Activated CD8-positive, alpha-beta memory T cell treated with anti-CD3 and anti-CD28 coated beads, Interleukin-2, amount 50 U/mL, for 1 hour (primary cell): ENCODE results near the gene MCF2L2.

Experiments
- DNase-seq: peaks from one replicate; pipeline ENCODE4 v3.0.0-alpha.2; 2020; ENCODE audit errors: extremely low read depth

Gene MCF2L2

DNA sequence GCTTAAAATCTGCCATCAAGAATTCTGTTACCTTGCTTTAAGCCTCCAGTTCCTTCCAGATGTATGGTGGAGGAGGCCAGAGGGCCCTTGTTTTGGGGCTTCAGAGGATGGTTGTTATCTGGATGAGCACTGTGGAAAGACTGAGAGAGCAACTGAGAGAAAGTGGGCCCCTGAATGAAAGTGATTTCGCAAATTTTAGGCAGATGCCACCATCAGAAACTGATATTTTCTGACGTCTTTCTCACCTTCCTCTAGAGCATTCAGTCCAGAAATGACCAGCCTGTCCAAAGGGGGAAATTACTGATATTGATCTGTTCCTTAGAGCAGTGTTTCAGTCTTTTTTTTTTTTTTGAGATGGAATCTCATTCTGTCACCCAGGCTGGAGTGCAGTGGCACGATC is 162.0 kb downstream of the MCF2L2 start:
- DNase-seq = no peak

DNA sequence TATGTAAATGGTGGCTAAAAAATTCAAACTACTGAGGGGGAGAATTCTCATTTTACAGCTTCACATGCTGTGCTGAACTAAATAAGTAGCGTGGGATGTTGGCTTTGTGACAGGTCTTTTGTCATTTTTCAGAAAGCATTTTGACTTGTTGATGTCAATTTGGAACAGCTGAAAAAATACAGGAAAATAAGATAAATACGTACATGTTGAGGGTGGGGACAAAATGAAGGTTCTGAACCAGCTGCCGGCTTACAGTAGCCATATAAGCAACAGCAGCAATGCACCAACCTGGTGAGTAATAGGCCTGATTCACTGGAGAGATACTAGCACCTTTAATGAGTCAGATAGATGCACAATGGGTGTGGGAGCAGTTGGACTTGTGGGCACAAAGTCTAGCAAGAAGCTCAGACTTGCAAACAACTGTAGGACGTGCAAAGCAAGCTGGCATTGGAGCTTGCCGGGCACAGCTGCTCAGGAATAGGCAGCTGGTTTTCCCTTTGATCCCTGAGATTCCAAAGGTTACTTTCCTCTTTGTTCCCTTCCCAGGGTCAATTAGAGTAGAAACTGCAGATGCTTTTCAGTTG is 162.5 kb downstream of the MCF2L2 start:
- DNase-seq = no peak

DNA sequence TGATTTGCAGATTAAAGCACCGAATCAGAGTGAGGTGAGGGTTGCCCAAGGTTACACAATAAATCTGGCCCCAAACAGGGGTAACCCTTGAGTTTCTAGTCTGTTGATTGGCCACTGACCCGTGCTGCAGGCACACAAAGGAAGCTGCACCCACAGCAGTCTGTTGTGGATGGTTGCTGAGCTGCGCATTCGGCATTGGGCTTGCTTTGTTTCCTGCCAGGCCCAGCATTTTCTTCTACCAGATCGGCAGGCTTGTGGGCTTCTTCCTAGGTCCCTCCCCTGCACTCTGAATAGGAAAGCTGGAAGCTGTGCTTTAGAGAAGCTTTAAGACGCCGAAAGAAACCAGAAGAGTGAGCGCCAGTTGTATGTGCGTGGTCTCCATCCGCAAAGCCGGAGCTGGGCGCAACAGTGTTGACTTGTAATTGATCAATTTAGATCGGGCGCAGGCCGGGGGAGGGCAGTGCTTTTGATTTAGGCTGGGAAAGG is 163.2 kb downstream of the MCF2L2 start:
- DNase-seq = no peak

DNA sequence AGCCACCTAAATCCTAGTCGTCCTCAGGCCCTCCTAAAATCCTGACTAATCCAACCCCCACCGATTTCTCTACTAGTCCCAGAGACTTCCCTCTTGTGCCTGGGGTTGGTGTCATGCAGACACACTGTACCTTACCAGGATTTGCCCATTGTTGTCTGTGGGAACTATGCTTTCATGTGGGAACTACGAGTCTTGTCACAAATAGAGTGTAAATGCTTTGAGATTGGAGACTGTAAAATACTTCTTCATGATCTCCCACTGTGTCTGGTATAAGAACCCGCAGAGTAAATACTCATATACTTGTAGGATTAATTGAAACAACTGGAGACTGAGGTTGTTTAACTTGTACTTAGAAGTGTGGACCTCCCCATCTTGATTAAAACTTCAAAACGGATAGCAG is 164.2 kb downstream of the MCF2L2 start:
- DNase-seq = no peak

DNA sequence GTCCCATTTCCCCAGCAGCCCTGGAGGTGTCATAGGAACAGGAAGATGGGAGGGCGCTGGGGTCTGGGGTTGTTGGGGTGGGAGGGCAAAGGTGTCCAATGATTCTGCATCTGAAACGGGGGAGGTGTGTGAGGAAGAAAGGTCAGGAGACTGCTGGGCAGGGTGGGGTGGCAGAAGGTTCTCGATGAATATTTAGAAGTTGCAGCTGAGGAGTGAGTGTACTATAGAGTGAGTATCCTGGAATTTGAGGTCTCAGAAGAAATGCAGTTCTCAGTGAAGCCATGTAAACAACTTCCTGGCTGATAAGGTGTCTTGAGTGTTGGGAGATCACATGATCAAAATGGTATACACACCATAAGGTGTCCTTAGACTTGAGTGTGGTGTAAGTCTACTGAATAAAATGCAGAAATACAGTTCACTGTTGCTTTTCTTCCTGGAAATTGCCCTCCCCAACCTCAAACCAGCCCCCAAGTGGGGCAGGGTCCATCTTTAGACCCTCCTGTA is 165.5 kb downstream of the MCF2L2 start:
- DNase-seq = no peak

DNA sequence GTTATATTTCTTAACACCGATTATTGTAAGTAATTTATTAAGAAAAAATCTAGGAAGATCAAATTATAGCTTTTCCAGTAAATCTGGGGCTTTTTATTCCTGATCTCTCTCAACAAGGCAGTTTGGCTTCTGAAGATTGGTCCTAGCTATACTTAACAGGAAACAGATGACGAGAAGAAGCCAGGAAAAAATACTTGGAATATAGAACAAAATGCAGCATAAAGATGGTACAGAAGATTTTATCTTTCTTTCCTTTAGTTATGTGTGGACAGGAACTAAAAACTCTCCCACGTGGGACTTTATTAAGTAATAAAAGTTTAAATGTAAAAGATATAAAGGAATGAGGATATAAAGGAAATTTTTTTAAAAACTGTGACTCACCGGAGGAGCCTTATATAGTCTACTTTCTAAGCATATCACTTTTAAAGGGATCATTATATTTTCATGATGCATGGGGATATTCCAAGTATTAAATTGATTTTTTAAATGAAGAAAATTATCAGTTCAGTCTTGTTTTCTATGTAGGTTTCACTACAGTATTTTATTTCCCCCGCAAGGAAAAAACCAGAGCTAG is 167.2 kb downstream of the MCF2L2 start:
- no peak for DNase-seq

DNA sequence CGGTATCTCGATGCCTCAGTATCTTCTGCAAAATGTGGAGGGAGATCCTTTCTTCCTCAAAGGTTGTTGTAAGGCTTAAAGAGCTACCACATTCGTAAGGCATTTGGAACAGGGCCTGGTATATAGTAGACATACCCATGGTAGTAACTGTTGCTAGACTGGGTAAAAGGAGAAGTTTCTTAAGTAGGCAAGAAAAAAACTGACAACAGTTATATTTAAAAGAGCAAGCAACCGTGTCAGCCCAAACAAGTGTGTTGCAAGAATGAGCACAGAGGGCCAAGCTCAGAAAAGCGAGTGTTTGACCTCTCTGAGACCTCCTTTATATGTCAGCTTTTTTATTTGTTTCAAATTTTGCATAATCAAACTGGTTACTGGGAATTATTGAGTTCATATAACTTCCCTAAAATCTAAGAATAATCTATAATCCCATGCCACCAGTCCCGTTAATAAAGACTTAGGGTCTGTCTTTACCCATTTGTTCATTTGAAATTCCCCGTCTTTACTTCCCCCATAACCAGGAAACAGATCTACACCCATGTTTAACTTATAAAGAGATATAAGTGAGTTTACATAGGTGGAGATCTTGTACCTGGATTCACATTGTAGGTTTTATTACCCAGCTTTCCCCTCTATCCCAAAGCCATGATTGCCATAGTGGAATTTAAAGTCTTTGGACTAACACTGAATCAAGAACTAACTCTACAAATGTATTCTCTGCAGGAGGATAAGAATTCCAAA is 168.1 kb downstream of the MCF2L2 start:
- DNase-seq = no peak

DNA sequence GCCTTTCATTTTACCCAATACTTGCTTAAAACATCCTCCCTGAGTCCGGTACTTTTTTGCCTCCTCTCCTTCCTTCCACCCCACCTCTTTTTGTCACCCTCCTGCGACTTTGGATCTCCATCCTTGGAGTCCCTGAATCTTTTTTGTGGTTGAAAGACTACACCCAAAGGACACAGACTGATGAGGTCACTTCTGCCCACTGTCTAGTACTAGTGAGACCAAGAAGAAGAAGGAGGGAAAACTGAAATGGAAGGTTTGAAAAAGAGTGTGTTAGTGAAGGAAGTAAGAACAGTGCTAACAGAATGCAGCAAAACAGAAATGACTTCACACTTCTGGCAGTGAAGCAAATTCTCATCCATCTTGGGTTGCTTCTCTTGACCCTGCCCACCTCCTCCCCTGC is 168.8 kb downstream of the MCF2L2 start:
- DNase-seq = no peak

DNA sequence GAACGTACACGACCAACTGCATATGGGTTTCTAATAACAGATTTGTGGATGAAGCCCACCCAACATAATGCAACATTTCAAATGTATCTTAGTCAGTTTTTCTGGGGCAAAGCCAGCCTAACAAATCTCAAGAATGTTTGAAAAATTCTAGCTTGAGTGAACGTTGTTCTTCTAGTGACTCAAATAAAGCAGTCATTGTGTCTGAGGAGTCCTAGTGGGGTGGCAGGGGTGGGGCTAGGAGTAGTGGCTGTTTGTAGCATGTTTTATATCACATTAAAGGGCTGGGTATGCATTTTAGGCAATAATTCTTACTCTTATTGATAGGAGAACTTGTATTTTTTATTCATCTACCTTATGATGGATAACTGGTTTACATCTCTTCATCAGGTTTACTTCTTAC is 169.3 kb downstream of the MCF2L2 start:
- no peak for DNase-seq

DNA sequence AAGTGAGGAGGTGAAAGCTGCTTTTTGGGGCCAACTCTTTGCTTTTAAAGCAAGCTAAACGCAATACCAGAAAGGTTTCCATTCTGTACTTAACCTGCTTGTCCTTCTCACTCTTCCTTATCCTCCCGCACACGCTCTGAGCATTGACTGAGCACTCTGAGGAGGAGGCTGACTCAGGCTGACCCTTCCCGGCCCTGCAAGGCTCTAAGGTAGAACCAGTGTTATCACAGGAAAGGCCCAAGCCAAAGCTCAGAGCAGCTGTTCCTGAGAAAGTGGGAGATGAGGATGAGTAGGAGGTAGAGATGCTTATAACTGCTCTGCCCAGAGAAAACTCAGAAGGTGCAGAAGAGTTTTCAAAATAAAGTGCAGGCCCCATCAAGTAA is 173.1 kb downstream of the MCF2L2 start:
- no peak for DNase-seq

DNA sequence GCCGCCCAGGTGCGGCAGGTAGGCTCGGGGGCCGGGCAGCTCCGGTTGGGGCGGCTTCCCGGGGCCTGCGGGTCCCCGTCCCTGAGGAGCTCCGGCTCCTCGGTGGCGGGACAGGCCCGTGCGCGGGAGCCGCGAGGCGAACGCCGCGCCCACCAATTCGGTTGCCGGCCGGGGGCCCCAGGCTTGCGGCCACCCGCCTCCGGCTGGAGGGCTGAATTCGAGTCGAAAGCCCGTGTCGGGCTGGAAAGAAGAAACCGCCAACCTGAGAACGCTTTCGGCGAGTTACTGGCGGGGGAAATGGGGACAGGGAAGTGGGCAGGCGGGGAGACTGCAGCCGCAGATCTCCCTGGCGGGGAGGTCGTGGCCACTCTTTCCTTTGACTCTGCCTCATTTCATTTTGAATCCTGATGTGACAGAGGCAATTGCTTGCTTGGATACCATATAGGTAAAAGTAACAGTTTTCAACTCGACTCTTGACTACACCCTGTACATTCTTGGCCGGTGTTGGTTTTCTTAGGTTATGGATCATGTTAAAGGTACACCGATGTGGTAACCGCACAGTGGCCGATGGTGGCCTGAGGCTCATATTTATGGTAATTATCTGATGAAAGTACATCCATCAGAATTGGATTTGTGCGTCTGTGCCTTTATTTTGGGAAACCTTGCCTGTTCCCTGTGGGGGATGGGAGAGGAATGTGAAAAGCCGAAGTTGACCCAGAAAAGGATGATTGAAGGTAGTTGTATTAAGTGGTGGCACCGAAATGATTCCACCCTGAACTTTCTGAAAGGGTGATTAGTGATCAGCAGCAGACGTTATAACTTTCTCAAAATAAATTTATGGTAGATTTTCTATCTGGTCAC is 173.7 kb downstream of the MCF2L2 start:
- no peak for DNase-seq

DNA sequence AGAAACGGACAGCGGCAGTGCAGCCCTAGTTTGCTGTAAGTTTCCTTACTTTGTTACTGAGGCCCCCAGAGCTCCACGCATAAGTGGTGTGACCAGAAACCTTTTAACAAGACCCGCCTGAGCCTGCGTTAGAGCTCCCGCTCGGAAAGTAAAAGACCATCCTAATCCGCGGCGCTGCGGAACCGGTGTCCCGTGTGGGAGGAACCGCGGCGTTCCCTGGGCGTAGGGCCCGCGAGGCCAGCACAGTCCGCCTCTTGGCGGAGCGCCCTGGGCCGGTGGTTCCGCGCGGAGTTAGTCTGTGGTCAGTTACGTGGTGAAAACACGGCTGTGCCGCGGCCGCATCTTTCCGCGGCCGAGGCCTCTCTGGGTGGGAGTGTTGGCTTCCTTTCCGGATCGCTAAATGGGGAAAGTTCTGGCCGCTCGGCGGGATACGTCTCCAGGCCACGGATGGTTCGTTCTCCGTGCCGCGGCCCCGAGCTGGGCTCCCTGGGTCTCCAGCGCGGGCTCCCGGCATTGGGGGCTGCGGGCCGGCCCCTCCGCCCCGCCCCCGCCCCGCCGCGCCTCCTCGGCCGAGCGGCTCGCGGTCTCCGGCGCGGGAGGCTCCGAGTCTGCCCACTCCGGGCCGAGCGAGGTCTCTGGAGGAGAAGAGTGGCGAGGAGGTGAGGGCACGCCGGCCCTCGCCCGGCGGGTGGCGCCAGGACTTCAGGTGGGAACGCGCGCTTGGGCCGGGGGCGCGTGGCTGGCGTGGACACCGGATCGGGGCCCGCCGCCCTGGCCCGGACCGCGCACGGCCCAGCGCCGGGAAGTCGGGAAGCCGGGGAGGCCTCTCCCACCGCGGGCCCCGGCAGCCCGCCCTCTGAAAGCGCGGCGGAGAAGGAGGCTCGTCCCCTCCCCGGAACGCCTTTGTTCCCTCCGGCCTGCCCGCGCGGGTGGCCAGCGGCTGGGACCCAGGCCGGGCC is 174.6 kb downstream of the MCF2L2 start:
- DNase-seq = no peak

DNA sequence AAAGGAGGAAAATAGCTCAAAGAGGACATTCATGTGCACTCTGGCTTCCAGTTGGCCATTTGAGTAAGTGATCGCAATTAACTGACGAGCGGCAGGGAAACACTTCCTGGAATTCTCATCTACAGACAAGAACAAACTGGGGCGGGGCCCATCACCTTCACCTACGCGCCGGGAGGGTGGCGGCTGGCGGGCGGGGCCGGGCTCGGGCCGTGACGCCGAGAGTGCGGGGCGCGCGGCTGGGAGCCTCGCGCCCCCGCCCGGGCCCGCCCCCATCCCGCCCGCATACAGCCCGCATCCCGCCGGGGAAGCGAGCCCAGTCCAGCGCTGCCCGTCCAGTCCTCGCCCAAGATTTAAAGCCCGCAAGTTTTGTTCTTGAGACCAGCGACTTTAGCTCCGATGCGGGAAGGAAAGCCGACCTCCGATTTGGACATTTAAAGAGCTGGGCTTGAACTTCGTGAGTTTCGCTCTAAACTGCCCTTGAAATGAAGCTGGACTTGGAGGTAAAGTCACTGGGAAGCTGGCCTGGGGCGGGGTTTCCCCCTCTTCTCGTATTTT is 175.4 kb downstream of the MCF2L2 start, which contains the start of gene B3GNT5:
Gene B3GNT5 (plus strand): TSS at position 281 of the 555 bp plus-strand sequence. CDS start 16,546 bp downstream, outside the sequence.
- no peak for DNase-seq

DNA sequence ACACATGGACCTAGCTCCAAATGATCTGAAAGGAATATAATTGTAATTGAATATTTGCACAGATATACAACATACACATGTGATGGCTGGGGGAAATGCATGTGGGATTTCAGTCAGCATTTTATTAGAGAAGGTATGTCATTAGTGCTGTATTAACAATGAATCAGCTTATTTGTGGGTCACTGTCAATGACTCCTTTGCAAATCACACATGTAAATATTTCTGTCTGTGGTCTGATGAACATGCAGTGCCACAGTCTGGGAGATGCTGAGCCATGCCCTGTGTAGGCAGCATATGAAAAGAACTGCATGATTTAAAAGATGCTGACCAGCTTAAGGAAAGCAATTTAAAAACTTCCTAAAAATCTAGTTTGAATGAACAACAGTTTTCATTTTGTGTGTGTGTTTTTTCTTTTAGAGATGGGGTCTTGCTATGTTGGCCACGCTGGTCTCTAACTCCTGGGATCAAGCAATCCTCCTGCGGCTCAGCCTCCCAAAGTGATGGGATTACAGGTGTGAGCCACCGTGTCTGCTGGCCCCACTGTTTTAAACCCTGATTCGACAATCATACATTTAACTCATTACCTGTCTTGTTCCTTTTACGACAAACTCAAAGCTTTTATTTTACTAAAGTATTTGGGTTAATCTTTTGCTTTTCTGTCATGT is 176.2 kb downstream of the MCF2L2 start:
- DNase-seq = no peak

DNA sequence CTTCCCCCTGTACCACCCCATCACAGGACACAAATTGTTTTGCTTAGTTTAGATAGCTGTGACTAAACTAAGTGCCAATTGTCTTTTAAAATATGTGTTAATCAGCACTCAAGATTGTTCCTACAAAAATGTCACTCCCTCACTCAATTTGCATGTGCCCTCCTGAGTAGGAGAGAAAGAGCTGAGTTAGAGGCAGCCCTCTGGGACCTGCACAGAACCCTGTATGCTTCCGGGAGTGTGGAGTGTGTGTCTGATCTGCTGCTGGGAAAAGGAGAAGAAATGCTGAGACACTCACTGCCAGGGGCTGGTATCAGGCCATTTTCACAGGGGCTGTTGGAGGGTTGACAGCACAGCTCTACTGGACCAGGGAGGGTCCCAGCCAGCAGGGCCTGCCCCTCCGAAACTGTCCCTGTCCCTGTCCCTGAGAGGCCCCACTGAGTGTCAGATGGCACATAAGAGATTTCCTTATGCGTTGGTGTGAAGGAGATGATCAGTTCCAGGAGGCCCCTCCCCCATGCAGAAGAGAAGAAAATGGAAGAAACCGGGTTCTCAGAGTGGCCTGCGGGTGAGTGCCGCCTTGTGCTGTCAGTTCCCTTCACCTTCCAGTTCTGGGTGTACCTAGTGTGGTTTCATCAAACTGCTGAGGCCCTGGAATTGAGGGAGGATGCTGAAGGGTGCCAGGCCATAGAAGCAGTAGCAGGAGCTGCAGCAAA is 179.3 kb downstream of the MCF2L2 start:
- DNase-seq = no peak

DNA sequence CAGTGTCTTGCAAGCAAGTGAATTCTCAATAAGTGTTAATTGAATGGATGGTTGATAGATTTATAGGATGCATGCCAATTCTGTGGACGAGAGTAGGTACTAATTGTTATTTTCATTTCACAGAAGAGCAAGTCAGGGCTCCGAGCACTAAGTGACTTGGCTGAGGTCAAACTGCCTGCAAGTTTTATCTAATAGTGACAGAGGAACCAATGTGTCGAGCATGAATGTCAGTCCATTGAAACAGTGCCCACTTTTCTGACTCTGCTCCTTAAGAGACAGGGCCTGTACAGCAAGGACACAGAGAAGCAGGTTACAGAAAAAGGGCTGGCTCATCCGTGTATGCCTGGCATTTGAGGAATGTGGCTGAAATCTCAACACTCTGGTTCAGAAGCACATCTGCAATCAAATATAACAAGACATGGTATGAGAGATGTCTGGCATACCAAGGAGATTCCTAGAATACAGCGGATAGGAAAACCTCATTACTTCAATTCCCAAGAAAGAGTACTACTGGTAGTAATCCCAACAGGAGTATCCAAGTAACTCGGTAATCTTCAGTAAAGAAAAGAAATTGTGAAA is 181.3 kb downstream of the MCF2L2 start:
- no peak for DNase-seq

DNA sequence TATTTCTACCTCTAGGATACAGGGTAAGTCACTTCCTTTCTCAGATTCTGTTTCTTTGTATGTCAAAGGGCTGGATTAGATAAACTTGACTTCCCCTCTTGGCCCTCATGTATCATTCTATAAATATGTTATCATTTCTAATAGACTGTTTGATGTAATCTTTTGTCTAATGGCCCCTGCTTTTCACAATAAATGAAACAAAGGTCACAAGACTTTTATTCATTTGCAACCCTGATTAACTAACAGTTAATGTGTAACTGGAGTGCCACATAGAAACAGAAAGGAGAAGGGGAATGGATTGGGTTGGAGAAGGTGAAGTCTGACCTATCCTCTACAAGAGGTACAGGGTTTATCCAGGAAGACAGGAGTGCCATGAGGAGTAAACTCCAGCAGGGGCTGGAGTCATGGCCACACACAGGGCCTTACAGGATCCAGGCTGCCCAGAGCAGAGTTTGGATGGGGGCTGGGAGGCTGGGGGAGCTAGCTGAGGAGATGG is 183.4 kb downstream of the MCF2L2 start:
- no peak for DNase-seq

DNA sequence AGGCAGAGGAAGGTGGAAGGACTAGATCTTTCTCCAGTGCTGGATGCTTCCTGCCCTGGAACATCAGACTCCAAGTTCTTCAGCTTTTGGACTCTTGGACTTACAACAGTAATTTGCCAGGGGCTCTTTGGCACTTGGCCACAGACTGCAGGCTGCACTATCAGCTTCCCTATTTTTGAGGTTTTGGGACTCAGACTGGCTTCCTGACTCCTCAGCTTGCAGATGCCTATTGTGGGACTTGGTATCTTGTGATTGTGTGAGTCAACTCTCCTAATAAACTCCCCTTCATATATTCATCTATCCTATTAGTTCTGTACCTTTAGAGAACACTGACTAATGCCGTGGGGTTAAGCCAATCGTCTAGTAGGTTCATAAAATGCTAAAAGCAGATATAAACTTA is 184.2 kb downstream of the MCF2L2 start:
- no peak for DNase-seq

DNA sequence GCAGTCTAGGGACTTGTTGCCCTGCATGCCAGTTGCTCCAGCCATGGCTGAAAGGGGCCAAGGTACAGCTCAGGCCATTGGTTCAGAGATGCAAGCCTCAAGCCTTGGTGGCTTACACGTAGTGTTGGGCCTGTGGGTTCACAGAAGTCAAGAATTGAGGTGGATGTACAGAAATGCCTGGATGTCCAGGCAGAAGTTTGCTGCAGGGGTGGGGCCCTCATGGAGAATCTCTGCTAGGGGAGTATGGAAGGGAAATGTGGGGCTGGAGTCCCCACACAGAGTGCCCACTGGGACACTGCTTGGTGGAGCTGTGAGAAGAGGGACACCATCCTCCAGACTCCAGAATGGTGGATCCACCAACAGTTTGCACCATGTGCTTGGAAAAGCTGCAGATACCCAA is 186.0 kb downstream of the MCF2L2 start:
- no peak for DNase-seq
